AML-193 (cell line): ENCODE measurements around the gene PCSK1.
"Not testable (repeated sequence)": the region's sequence is repeated elsewhere in the genome, so short reads cannot be mapped to it uniquely, and the experiment has no call there.

Source experiments
- DNase-seq, 2 experiments: peaks; one replicate each; lab custom pipeline; 2025; lab: John Stamatoyannopoulos, UW

The PCSK1 gene

DNA sequence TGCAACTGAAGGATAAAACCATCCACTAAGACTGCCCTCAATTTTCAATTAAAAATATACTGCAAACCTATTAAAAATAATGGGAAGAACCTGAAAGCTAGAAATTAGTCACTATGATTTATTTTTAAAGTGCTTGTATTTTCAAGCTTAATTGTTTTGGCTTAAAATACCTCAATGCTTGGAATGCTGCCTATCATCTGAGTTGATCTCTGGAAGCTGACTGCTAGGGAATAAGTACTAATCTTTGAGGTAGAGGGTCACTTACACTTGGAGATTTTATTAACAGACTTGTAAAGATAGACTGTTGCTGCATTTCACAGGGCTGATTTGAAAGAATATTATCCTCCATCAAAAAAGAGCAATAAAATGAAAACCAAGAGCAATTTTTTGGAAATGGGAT lies 6.2 kb downstream of the PCSK1 start:
- no peak for DNase-seq

DNA sequence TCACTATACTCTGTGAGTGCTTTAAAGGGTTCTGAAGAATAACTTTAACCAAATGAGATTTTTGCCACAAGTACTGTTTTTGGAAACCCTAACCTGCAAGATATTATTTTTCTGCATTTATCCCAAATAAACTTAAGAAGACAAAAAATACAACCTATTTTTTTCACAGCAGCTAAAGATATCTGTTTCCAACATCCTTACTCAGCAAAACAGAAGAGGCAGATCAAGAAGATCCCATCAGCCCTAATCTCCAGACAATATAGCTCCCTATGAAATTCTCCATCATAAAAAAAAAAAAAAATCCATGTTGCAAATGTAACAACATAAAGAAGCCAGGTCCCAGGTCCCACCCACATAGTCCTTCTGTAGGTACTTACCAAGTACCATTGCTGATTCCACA lies 7.6 kb downstream of the PCSK1 start:
- DNase-seq = no peak

DNA sequence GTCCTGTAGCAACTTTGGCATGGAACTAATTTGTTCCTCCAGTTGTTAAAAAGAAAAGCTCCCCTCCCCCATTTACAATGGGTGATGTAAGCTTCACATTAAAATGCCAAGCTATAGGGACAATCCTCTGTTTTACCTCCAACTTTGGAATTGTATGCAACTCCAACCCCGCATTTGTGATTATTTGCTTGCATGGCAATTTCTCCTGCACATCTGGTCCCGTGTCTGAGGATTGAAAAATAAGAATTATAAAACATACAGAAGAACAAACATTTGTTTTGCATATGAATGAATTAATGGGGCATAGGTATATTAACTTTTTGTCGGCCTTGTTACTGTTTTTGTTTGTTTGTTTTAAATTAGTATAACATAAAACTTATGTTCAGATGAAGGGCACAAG lies 17.2 kb downstream of the PCSK1 start:
- DNase-seq = no peak

DNA sequence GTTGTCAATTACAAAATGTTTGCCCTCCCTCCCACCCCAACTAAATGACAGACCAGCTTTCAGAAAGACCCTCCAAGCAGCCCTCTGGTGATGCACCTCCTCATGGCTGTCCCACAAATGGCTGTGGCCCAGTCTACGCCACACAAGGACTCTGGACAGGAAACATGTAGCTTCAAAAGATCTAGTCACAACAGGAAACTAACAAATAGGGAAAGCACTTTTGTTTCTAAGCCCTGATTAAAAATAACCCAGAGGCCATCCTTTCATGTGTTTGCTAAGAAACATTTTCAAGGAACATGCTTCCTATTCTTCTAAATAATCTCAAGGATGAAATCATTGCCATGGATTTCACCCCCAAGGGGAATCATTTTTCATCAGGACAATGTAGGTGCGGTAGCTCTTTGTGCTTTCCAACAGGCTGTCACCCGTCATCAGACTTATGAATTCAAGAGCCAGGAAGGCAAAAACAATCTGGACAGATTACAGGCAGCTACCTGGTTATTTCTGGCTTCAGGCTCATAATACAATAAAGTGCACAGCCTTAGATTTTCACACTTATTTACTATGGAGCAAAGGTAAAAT lies 20.1 kb downstream of the PCSK1 start:
- no peak for DNase-seq

DNA sequence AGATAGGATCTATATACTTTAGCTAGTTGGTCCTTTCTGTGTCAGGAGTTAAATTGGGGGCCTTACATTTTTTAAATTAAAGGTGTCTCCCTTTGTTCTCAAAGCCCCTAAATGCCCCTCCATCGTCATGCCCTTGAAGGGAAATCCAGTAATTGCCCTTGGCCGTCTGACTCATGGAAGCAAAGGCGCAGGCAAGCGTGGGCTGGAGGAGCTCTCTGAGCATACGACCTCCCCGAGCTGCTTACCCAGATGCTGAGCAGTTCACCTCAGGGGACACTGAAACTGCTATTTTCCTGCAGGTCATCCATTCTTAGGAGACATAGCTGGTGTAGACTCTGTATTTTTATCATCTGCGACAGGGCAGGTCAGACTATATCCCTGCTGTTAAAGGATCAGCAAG lies 23.0 kb downstream of the PCSK1 start:
- no peak for DNase-seq

DNA sequence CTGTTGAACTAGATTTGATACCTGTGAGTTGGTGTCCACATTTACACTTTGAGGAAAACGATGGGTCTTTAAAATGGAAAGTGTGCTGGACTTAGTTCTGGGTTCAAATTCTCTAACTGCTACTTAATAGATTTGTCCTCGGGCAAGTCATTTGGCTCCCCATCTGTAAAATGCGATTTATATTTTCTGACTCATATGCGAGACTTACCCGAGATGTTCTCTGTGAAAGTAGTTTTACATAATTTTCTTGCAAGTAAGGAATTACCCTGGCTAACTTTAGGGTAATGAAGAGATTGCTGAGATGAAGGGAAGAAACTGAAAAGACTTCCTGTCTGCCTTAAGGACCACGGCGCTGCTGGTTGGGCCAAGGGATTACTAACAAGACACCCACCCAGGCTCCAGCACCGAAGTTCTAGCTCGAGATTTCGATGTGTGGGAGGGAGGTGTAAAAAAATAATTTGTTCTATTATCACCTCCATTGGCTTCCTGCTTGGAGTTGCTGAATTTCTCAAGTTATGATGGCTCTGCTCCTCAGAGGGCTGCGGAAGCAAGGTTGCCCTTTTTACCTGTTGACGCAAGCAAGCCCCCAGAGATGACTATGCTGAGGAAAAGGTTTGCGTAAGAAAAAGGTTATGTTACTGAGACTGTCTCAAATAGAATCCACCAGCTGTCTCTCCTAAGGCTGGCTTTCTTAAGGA lies 24.1 kb downstream of the PCSK1 start:
- no peak for DNase-seq

DNA sequence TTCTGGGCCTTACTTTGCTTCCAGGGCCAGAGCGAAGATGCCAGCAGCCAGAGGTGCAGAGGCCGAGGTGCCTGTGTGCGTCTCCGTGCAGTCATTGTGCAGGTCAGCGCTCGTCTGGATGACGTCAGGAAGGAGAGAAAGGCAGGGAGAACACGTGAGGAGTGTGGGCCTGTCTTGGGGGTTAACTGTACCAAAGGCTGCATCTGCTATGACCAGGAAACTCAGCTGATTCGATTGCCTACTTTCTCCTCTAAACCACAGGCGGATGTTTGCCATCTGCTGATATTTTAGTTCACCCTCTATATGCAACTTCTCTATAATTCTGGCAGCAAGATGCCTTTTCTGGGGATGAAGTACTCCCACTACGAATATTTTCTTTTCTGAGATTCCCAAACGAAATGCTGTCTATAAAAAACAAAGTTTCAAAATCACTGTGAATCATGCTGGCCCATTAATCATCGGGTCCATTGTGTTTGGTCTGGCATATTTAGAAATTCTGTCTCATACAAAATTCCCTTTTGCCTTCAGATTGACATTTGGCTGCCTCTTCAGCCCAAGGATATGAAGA lies 24.8 kb downstream of the PCSK1 start:
- DNase-seq = no peak

DNA sequence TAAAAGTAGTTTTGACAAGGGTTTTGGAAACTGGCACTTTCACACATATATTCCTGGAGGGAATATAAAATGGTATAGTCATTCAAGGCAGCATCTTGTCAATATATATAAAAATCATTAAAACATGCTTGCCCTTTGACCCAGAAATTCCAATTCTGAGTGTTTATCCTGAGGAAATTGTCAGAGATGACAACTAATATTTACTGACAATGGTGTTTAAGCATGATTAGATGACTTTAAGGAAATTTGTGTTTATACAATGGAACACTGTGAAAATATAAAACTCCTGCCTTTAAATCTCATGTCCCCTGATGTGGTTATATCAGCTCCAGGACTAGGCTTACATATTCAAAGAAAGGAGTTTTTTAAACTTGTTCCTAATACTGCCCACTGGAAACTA lies 25.6 kb downstream of the PCSK1 start:
- DNase-seq = no peak

DNA sequence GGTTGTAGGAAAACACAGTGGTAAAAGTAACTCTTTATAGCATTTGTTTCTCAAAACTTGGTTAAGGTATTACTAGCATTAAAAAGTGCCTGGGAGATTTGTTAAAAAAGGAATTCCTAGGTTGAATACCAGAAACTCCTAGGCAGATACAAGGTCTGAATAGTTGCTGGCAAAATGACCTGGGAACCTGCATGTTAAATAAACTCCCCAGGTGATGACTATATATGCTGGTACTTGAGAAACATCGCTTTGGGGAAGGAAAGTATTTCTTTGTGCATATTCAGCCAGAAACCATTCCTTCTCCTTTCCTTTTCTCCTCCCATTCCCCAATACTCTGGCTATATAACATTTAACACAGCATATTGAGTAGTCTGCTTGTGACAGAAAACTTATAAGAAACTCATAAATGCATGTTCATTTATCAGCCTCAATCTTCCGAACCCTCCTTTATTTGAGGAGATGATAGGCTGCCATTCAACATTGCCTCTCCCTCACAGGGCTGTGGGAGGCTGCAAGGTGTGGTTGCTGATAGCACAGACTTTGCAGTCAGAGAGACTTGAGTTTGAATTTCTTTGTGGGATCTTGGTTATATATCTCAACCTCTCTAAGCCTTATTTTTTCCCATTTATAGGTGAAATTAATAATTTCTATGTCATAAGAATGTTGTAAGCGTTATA lies 28.7 kb downstream of the PCSK1 start:
- DNase-seq = no peak

DNA sequence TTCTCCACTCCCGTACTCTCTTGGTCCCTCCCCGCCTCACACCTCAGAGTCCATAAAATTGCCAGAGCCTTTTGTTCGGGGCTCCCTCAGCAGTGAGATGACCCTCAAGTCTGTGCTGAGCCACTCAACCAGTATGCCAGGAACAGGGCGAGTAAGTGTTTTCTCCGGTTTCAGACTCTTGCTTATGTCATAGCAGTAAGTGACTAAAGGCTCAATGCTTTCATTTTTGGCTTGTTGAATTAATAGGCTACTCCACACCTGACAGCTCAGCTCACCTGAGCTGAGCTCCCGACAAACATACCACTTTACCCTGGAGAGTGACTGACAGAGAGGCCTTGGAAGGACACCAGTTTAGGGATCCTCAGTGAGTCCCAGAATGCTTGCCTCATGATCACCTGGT lies 30.5 kb downstream of the PCSK1 start:
- DNase-seq = no peak

DNA sequence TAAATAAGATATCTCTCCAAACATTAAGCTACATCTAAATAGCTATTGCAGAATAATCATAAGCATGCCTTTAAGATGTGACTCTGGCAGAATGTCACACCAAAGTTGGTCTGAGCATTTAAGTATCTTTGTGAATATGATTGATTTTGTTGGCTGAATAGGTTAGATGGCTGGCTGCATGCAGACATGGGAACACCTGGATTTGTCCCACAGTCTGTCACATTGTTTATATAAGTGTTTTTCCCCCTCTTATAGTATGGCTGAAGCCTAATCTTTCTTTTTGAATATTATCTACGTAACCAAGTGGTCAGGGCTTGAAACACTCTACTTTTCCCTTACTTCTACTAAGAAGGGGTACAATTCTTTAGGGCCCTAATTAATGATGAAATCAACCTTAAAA lies 36.2 kb downstream of the PCSK1 start:
- no peak for DNase-seq

DNA sequence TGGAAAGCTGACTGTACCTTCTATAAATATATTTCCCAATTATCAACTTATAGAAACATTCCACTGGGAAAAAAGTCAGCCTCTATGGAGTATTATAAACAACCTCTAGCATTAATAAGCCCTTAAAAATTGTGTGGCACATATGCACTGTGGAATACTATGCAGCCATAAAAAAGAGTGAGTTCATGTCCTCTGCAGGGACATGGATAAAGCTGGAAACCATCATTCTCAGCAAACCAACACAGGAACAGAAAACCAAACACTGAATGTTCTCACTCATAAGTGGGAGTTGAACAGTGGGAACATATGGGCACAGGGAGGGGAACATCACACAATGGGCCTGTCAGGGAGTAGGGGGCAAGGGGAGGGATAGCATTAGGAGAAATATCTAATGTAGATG lies 37.8 kb downstream of the PCSK1 start:
- not testable (repeated sequence) for DNase-seq

DNA sequence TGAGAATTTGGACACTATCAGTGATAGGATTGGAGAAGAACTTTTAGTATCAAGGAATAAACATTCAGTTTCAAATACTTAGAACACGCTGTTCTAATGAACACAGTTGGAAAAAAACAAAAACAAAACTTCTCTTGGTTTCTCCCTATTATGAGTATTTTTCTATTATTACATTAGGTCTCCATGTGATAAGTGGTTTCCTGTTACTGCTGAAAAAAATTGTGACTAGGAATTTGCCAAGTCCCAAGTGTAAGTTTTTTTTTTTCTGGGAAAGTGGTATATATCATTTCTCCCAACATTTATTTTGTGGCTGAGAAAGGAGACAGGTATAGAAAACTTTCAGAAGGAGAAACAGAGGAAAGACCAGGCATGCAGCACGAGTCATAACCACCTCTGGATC lies 41.1 kb downstream of the PCSK1 start:
- no peak for DNase-seq

DNA sequence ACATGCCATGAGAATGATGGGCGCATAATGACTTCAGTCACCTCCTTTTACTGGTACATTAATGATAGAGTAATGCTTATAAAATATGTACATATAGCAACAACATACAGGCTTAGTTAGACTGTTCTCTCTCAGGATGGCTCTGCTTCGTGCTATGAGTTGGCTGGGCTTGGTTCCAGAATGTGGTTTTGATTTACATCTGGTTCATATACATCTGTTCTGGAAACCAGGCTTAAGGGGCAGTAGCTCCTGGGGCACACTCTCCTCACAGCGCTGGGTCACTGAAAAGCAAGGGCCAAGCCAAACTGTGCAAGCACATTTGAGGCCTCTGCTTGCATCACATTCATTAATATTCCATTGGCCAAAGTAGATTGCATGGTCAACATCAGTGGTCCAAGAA lies 44.9 kb downstream of the PCSK1 start:
- no peak for DNase-seq

DNA sequence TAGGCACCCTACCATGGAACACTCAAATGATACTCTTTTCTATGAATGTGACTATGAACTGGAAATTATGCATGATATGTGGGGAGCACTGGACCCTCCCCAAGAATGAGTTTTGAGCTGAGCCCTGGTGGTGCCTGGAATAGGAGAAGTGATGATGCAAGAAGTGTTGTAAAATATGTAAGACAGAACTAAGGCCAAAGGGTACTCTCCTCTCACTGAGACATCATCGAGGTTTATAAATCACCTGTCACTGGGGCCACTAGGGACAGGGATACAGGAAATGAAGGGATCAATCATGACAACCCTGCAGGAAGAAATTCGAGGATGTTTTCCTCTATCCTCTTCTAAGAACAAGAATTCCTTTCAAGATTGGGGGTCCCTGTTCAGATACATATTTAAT lies 45.4 kb downstream of the PCSK1 start:
- no peak for DNase-seq

DNA sequence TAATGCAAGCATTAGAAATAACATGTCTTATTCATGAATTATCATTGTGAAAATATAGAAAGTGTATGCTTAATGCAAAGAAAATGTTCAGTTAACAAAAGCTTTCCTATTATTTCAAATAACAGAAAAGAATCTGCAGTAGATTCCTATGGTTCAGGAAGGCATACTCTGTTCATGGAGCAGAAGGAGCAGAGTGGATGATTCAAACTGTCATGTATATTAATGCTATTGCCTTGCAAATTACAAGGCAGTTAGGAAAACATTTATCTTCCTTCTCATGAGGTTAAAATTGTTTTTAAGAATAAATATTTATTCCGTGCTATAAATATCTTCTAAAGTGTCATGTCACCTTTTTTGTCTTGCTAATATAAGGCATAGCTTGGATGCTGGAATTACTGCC lies 47.5 kb downstream of the PCSK1 start:
- no peak for DNase-seq

DNA sequence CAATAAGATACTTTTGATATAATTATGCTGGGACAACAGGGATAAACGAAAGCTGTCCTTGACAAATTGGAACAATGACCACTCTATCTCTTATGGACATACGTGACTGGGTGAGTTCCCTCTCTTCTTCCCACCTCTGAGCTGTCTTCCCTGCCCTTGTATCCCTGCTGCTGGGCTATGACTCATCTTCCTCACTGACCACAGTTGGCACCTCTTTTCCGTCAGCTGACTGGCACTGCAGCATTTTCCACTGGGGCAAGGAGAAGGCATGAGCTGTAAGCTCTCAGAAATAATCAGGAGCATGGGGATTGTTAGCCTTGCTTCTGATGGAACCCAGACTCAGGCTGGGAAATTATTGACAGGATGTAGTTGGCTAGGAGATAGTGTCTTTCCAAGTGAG lies 48.7 kb downstream of the PCSK1 start:
- DNase-seq = no peak

DNA sequence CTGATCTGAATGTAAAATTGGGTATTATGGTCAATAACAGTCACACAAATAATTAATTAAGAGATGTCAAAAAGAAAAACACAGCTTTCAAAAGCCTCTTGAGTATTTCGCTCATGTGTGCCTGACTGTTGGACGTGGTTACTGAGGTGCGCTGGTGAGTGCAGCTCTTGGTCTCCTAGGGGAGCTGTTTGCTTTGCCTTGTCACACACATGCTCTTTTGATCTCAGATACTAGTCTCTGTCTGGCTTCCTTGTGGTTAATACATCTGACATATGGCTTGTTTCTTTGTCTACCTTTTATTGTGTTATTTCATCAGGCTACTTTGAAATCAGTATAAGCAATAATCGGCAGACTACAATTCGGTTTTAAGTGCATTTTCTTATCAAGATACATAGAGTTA lies 51.5 kb downstream of the PCSK1 start:
- no peak for DNase-seq

DNA sequence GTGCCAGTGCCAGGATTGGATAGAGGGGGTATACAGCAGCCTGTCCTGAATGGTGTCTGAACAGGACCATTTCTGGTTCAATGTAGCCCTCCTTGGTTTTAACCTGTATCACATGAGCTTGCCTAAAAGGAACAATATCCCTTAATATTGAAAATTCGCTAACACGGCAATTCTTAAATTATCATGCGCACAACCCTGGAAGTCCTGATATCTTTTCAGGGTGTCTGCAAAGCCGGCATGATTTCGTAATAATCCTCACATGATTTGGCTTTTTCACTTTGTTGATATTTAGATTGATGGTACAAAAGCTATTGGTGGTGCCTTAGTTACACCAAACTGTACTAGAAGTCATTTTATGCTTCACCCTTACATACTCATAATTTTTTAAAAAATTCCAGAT lies 53.2 kb downstream of the PCSK1 start:
- DNase-seq = no peak

DNA sequence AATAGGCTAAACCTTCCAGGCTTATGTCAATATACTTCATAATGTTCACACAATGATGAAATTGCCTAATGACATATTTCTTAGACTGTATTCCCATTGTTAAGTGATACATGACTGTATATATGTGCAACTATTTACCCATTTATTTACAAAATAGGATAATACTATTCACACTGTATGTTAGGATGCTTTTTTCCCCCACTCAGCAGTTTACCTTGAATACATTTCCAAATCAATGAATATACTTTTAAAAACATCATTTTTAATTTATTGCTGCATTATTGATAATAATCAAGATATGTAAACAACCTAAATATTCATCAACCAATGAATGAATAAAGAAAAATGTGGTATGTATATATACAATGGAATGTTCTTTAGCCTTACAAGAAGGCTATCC lies 55.5 kb downstream of the PCSK1 start:
- DNase-seq = no peak

DNA sequence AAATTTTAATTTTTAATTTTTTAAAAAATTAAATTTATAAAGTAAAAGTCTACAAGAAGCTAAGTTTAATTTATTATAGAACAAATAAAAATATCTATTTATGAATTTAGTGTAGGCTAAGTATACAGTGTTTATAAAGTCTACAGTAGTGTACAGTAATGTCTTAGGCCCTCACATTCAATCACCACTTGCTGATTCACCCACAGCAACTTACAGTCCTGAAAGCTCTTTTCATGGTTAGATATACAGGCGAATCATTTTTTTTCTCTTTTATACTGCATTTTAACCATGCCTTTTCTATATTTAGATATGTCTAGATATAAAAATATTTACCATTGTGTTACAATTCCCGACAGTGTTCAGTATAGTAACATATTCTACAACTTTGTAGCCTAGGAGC lies 55.9 kb downstream of the PCSK1 start:
- no peak for DNase-seq

DNA sequence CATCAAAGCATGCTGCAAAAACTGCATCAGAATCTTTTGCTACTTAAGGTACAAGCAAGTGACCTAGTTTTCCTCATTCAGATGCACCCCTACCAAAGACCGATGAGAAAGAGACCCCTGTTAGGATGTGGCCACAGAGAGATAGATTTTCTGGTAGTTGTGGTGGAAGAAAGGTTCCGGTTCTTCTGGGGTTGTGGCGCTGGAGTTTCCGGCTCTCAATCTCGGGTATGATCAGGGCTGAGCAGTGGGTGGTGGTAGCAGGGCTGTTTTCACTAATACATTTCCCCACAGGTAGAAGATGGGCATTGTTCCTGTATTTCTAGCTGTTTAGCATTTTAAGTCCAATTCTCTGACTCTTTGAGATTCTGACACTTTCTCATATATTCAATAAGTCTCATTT lies 58.4 kb downstream of the PCSK1 start:
- no peak for DNase-seq

DNA sequence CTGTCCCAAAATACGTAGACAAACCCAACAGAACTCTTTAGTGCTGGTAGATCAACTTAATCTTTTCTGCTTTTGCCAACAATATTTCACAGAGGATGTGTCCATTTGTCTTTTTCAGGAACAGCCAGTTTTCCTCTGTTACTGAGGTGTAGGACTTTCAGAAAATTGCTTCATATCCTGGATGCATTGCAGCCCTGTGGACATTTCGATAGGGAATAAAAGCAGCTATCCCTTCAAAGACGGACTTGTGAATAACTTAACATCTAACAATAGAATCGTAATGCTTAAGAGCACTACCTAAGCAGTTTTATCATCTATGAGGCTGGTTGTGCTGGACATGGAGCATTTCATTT lies 59.7 kb downstream of the PCSK1 start:
- no peak for DNase-seq
